Measurements from ENCODE around the gene HACD3.

DNA sequence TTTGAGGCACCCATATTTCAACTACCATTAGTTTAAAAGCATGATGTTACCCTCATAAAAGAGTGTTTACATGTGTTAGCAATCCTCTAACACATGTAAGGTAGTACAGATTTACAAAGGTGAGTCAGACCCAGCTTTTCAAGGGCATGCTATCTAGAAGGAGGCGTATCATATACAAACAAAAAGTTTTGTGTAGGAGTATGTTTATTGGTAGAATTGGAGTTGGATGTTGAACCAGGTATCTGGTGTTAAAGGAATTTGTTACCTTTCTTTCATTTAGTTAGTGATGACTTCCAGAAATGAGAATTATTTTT lies 2.4 kb downstream of the HACD3 start:
- no peak for TF ChIP-seq GATA2 (IDR thresholded peaks at IDR 0.05; ENCODE audit: low read depth, low read length)
- no peak for TF ChIP-seq GATA3 (IDR thresholded peaks at IDR 0.05; ENCODE audit: low read depth, low read length)

Measured in SH-SY5Y (cell line).